Measurements from ENCODE around the gene SCARB1. TPM values are rescaled to one million over a fixed set of nuclear protein-coding genes. Genes with fewer than 3 reads are reported as not detected.

SCARB1 gene
- total and polyA plus RNA-seq, 9 of the 15 experiments (the other 6 are each of a cell fraction or from before 2014, with no cell fraction given): 0.56 to 157 (median 52.8) TPM

DNA sequence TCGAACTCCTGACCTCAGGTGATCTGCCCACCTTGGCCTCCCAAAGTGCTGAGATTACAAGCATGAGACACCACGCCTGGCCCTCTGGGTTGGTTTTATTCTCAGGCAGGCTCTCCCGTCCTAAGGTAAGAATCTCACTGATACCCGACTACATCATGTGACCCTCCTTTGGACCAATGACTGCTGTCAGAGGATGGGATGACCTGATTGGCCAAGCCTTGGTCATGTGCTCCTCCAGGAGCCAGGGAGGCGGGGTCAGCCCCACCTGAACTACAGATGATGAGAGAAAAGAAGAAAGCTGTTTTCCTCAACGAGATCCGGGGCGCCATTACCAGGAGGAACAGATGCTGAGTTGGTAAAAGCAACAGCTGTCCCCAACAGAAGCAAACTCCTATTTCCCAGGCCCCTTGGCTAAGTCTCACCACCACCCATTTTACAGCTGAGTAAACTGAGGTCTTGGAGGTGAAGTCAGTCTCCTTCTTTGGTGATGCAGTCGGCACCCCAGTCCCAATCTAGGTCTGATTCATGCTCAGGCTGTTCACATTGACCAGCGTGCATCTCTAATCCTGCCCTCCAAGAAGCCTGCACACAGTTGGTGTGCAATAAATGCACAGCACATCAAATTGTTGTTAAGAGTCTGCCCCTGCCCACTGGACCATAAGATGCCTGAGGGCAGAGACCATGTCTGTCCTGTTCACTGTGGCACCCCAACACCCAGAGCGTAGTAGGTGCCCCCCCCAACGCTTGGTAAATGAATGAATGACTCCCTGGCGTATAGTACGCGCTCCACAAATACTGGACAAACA lies 118.8 kb downstream of the SCARB1 start (continued):
- TF ChIP-seq, protein P1, sequence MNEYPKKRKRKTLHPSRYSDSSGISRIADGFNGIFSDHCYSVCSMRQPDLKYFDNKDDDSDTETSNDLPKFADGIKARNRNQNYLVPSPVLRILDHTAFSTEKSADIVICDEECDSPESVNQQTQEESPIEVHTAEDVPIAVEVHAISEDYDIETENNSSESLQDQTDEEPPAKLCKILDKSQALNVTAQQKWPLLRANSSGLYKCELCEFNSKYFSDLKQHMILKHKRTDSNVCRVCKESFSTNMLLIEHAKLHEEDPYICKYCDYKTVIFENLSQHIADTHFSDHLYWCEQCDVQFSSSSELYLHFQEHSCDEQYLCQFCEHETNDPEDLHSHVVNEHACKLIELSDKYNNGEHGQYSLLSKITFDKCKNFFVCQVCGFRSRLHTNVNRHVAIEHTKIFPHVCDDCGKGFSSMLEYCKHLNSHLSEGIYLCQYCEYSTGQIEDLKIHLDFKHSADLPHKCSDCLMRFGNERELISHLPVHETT (CRISPR knock-in tag; conservative IDR thresholded peaks at IDR 0.05 in 1 of 2, IDR thresholded peaks at IDR 0.05 in 1 of 2): no peak
- no peak for TF ChIP-seq HMGXB4 (CRISPR knock-in tag; IDR thresholded peaks at IDR 0.05)
- no peak for TF ChIP-seq LARP7 (IDR thresholded peaks at IDR 0.05)
- TF ChIP-seq KAT2B (IDR thresholded peaks at IDR 0.05; ENCODE audit: low read depth, low read length): no peak
- 0 out of 2 replicates have a peak, but pooled peaks have one; percentile 48 for TF ChIP-seq FOXP4 (CRISPR knock-in tag; IDR thresholded peaks at IDR 0.05; ENCODE audit: borderline replicate concordance)
- TF ChIP-seq NFYB (IDR thresholded peaks at IDR 0.05; ENCODE audit: extremely low read depth, insufficient read length): peak; percentile 92
- no peak for TF ChIP-seq HCFC1 (IDR thresholded peaks at IDR 0.05; ENCODE audit: low read depth, low read length)
- TF ChIP-seq LCOR (CRISPR knock-in tag; IDR thresholded peaks at IDR 0.05): no peak
- TF ChIP-seq ATF6 (CRISPR knock-in tag; IDR thresholded peaks at IDR 0.05): no peak
- no peak for TF ChIP-seq POLR2AphosphoS2 (IDR thresholded peaks at IDR 0.05; ENCODE audit: low read length)
- TF ChIP-seq C11orf30 (IDR thresholded peaks at IDR 0.05; ENCODE audit: low read depth): no peak
- TF ChIP-seq POU5F1 (IDR thresholded peaks at IDR 0.05; ENCODE audit: borderline replicate concordance, low read depth, low read length, partially characterized antibody): no peak
- TF ChIP-seq FOS (IDR thresholded peaks at IDR 0.05; ENCODE audit: extremely low read depth, insufficient read length): peak; percentile 83
- no peak for TF ChIP-seq THAP12 (CRISPR knock-in tag; IDR thresholded peaks at IDR 0.05)
- no peak for TF ChIP-seq CREBBP (IDR thresholded peaks at IDR 0.05; ENCODE audit: low read depth, low read length)
- 0 out of 2 replicates have a peak, but pooled peaks have one; percentile 11 for TF ChIP-seq KLF13 (tag; IDR thresholded peaks at IDR 0.05; ENCODE audit: borderline replicate concordance, low read depth)
